ENCODE data around the gene TBC1D22A. TPM values are rescaled to one million over a fixed set of nuclear protein-coding genes. Genes with fewer than 3 reads are reported as not detected.

The TBC1D22A gene
- total and polyA plus RNA-seq, 2 experiments from 2014 or later, result 9.6 to 13.3 TPM

- Mint-ChIP-seq H3K9me3 (no peaks in the 10 kb centered on the region), H3K4me1 (peaks cover 25% of the 10 kb centered on the region), H3K4me3 (no peak overlapping the region), H3K27me3 (ENCODE audit: insufficient read depth, low read depth, poor library complexity) (peaks cover 7% of the 10 kb centered on the region), H3K36me3 (ENCODE audit: low read depth) (no peaks in the 10 kb centered on the region), H3K27ac (0 out of 2 replicates have a peak overlapping the region, but pooled peaks have one; percentile 12)
- Histone ChIP-seq H2AFZ (no peak overlapping the region), H3K4me3 (no peak overlapping the region), H3K36me3 (ENCODE audit: insufficient read depth) (no peaks in the 10 kb centered on the region), H3F3A (replicated peaks; ENCODE audit: low read depth) (no peaks in the 10 kb centered on the region), H3K4me1 (ENCODE audit: insufficient read depth) (no peaks in the 10 kb centered on the region), H3K9me2 (ENCODE audit: insufficient read depth) (no peaks in the 10 kb centered on the region), H3K27ac (ENCODE audit: low read depth) (no peak overlapping the region), H3K27me3 (ENCODE audit: insufficient read depth) (no peaks in the 10 kb centered on the region), H3K79me2 (replicated peaks; ENCODE audit: insufficient read depth) (no peaks in the 10 kb centered on the region; the same call in 1 of the 2 replicates), H3K4me2 (no peak overlapping the region), H4K20me1 (replicated peaks; ENCODE audit: insufficient read depth) (no peaks in the 10 kb centered on the region)
- peak; percentile 17 to 43 for TF ChIP-seq CTCF (conservative IDR thresholded peaks at IDR 0.05; ENCODE audit: low read depth in 2 of 2)
- TF ChIP-seq STAT1 (IDR thresholded peaks at IDR 0.05; ENCODE audit: unreplicated experiment), result no peak
- ATAC-seq (peak; percentile 61), DNase-seq (ENCODE audit: low spot score) (peak; percentile 51)
Measured at GRCh38 chr22:46931414-46931813, 169.0 kb downstream of the TBC1D22A start.

DNA sequence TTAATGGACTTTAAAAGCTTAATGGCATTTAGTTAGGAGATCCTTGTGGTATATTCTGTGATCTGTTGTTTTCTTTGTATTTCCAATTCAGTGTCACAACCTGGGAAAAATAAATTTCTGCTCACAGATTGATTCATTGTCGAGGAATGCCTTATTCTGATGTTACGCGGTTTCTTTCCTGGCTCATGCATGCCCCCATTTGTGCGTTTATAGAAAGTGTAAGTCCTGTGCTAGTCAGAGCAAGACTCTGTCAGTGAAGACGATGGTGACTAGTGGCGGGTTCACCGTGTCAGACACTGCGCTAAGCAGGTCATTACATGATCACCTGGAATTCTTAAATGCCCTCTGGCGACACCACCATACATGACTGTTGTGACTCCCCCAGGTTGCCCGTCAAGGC is 169.4 kb downstream of the TBC1D22A start:
- Histone ChIP-seq H3K79me2 (replicated peaks; ENCODE audit: insufficient read depth) (no peaks in the 10 kb centered on the region; the same call in 1 of the 2 replicates), H3K27me3 (ENCODE audit: insufficient read depth) (no peaks in the 10 kb centered on the region), H2AFZ (no peak overlapping the region), H3K27ac (ENCODE audit: low read depth) (no peak overlapping the region), H3K4me3 (no peak overlapping the region), H3F3A (replicated peaks; ENCODE audit: low read depth) (no peaks in the 10 kb centered on the region), H3K4me1 (ENCODE audit: insufficient read depth) (no peaks in the 10 kb centered on the region), H4K20me1 (replicated peaks; ENCODE audit: insufficient read depth) (no peaks in the 10 kb centered on the region; the same call in 1 of the 2 replicates), H3K4me2 (no peak overlapping the region), H3K36me3 (ENCODE audit: insufficient read depth) (no peaks in the 10 kb centered on the region), H3K9me2 (ENCODE audit: insufficient read depth) (no peaks in the 10 kb centered on the region)
- Mint-ChIP-seq H3K27ac (0 out of 2 replicates have a peak overlapping the region, but pooled peaks have one; percentile 12), H3K27me3 (ENCODE audit: insufficient read depth, low read depth, poor library complexity) (peaks cover 7% of the 10 kb centered on the region), H3K36me3 (ENCODE audit: low read depth) (no peaks in the 10 kb centered on the region), H3K4me3 (no peak overlapping the region), H3K9me3 (no peaks in the 10 kb centered on the region), H3K4me1 (peaks cover 25% of the 10 kb centered on the region)
- DNase-seq (ENCODE audit: low spot score) (no peak), ATAC-seq (no peak)
- TF ChIP-seq EZH2phosphoT487 (IDR thresholded peaks at IDR 0.05; ENCODE audit: unreplicated experiment) (no peak), ZNF114 (CRISPR knock-in tag; IDR thresholded peaks at IDR 0.05) (no peak), STAT1 (IDR thresholded peaks at IDR 0.05; ENCODE audit: unreplicated experiment) (no peak), CTCF (conservative IDR thresholded peaks at IDR 0.05; ENCODE audit: low read depth in 2 of 2) (no peak)
- TF ChIP-seq, protein P1, sequence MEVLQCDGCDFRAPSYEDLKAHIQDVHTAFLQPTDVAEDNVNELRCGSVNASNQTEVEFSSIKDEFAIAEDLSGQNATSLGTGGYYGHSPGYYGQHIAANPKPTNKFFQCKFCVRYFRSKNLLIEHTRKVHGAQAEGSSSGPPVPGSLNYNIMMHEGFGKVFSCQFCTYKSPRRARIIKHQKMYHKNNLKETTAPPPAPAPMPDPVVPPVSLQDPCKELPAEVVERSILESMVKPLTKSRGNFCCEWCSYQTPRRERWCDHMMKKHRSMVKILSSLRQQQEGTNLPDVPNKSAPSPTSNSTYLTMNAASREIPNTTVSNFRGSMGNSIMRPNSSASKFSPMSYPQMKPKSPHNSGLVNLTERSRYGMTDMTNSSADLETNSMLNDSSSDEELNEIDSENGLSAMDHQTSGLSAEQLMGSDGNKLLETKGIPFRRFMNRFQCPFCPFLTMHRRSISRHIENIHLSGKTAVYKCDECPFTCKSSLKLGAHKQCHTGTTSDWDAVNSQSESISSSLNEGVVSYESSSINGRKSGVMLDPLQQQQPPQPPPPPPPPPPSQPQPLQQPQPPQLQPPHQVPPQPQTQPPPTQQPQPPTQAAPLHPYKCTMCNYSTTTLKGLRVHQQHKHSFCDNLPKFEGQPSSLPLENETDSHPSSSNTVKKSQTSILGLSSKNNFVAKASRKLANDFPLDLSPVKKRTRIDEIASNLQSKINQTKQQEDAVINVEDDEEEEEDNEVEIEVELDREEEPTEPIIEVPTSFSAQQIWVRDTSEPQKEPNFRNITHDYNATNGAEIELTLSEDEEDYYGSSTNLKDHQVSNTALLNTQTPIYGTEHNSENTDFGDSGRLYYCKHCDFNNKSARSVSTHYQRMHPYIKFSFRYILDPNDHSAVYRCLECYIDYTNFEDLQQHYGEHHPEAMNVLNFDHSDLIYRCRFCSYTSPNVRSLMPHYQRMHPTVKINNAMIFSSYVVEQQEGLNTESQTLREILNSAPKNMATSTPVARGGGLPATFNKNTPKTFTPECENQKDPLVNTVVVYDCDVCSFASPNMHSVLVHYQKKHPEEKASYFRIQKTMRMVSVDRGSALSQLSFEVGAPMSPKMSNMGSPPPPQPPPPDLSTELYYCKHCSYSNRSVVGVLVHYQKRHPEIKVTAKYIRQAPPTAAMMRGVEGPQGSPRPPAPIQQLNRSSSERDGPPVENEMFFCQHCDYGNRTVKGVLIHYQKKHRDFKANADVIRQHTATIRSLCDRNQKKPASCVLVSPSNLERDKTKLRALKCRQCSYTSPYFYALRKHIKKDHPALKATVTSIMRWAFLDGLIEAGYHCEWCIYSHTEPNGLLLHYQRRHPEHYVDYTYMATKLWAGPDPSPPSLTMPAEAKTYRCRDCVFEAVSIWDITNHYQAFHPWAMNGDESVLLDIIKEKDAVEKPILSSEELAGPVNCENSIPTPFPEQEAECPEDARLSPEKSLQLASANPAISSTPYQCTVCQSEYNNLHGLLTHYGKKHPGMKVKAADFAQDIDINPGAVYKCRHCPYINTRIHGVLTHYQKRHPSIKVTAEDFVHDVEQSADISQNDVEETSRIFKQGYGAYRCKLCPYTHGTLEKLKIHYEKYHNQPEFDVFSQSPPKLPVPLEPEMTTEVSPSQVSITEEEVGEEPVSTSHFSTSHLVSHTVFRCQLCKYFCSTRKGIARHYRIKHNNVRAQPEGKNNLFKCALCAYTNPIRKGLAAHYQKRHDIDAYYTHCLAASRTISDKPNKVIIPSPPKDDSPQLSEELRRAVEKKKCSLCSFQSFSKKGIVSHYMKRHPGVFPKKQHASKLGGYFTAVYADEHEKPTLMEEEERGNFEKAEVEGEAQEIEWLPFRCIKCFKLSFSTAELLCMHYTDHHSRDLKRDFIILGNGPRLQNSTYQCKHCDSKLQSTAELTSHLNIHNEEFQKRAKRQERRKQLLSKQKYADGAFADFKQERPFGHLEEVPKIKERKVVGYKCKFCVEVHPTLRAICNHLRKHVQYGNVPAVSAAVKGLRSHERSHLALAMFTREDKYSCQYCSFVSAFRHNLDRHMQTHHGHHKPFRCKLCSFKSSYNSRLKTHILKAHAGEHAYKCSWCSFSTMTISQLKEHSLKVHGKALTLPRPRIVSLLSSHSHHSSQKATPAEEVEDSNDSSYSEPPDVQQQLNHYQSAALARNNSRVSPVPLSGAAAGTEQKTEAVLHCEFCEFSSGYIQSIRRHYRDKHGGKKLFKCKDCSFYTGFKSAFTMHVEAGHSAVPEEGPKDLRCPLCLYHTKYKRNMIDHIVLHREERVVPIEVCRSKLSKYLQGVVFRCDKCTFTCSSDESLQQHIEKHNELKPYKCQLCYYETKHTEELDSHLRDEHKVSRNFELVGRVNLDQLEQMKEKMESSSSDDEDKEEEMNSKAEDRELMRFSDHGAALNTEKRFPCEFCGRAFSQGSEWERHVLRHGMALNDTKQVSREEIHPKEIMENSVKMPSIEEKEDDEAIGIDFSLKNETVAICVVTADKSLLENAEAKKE (CRISPR knock-in tag; IDR thresholded peaks at IDR 0.05), result no peak
